GM20000 (cell line): Measurements from ENCODE around the gene SLC39A11.

Experiments
- DNase-seq: peaks from one replicate; pipeline ENCODE4 v3.0.0; 2012; ENCODE audit warnings: low spot score
- CTCF ChIP-seq: IDR thresholded peaks from 2 replicates; pipeline ENCODE4 v1.5.1; 2012; ENCODE audit warnings: mild to moderate bottlenecking, control low read depth; ENCODE audit errors: extremely low read depth, missing control alignments

The SLC39A11 gene

GRCh38 chr17:72853440-72854415, 238.8 kb downstream of the SLC39A11 start:
- no peak for DNase-seq

GRCh38 chr17:72852277-72852938, 240.1 kb downstream of the SLC39A11 start:
- no peak for TF ChIP-seq CTCF
- no peak for DNase-seq

More at GRCh38 chr17:72853440-72854415, 238.8 kb downstream of the SLC39A11 start:
- TF ChIP-seq CTCF, result no peak

GRCh38 chr17:72850410-72851118, 241.9 kb downstream of the SLC39A11 start:
- no peak for TF ChIP-seq CTCF

GRCh38 chr17:72846399-72846798, 246.1 kb downstream of the SLC39A11 start:
- DNase-seq, result no peak
- no peak for TF ChIP-seq CTCF

More at GRCh38 chr17:72850410-72851118, 241.9 kb downstream of the SLC39A11 start:
- DNase-seq, result no peak

GRCh38 chr17:72843591-72843990, 248.9 kb downstream of the SLC39A11 start:
- no peak for TF ChIP-seq CTCF
- DNase-seq, result no peak

- no peak for DNase-seq
- no peak for TF ChIP-seq CTCF
Measured at GRCh38 chr17:72840019-72840418, 252.5 kb downstream of the SLC39A11 start.
